Occipital lobe (tissue), 2 donors: ENCODE results near the gene QRFP. TPM values are rescaled to one million over a fixed set of nuclear protein-coding genes. Genes with fewer than 3 reads are reported as not detected.

Experiments used
- DNase-seq: peaks from one replicate; lab custom pipeline; 2025; lab: John Stamatoyannopoulos, UW
- total RNA-seq: library from RNA; depleted of rRNA; stranded (reverse); fragments of >200 nt; gene quantifications from one replicate; pipeline ENCODE4 v1.2.3, GENCODE V29; 2014

Gene QRFP
- total RNA-seq, 1 donor from 2014 or later = not detected

- no peak for DNase-seq
Measured at GRCh38 chr9:130933114-130934046, 36.8 kb upstream of the QRFP start.

GRCh38 chr9:130932255-130933079, 35.9 kb upstream of the QRFP start:
- DNase-seq = no peak

DNA sequence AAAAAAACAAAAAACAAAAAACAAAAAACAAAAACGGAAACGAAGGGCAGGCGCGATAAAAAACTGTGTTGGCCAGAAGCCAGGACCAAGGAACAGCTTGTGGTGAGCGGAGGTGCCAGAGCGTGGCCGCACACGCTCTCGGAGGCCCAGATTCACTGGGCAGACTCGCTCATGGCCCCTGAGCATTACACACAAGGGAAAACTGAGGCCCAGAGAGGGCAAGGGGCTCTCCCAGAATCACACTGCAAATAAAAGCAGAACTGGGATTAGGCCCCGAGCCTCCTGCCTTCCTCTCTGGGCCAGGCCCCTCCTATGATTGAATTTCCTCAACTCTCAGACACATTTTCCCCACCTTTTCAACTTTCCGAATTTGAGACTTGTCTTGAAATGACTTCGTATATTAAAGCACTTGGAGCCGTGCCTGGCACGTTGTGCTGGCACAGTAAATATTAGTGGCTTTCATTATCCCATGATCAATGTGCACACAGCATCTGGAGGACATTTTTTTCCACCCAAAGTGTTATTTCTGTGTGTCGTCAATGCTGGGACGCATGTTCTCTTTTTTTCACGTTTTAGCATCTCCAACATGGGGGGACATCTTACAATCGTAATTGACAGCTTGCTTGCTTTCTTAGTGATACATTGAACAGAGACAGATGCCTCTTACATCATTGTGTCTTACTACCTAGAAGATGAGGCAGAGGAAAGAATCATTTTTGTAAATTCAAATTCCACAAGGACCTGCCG, 35.1 kb upstream of the QRFP start:
- no peak for DNase-seq

DNA sequence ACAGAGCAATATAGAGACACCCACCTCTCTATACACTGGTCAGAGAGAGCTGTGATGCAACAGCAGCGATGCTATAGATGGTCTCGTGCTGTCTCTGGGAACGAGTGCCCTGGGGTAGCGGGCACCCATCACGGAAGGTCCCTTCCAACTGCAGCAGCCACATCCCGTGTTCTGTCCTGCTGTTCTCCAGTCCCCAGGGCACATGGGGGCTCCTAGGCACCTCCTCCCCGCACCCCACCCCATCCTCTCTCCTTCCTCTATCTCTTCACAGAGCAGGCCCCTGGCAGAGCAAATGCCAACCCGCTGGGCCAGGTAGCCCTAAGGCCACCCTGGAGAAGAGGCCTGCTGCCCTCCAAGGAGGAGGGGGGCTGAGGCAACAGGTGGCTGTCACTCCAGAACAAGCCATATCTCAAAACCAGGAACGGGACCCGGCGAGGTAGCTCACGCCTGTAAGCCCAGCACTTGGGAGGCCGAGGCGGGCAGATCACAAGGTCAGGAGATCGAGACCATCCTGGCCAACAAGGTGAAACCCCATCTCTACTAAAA, 34.3 kb upstream of the QRFP start:
- DNase-seq = no peak

- DNase-seq = no peak
Measured at GRCh38 chr9:130930132-130930803, 33.7 kb upstream of the QRFP start.

- DNase-seq = no peak
Measured at GRCh38 chr9:130929571-130930038, 33.0 kb upstream of the QRFP start.

DNA sequence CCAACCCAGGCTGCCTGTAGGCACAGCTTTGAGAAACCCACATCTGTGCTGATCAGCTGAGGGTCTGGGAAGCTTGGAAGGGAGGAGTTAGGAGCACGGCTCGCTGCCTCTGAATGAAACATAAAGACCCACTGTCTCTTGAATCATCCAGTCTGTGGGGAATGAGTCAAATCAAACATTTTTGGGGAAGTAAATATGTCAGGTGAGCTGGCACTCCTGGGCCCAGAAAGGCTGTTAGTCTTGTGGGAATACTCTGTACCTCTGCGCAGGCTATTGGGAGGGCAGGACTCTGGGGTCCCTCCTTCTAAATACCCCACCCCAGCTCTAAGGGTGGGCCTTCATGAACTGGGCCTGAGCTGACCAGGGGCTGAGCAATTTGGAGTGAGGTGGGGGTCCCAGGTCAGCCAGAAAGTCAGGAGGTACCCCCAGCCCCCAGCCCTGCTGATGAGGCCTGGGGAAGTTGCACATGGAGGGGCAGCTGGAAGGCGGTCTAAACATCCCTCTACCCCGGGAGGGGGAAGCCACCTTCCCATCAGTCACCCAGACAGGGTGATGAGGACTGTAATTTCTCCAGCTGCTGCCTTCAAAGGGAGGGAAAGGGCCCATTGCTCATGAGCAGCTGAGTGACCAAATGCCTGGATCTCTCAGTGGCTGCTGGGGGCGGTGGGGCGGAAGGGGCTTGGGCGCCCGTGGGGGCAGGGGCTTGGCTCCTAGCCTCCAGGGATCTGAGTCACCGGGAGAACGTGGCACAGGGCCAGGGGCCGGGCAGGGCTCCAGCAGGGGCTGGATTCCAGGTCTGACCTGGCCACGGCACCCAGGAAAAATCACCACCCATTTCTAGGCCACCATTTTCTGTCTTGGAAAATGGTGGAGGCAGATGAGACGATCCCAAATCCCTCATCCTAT, 31.6 kb upstream of the QRFP start:
- no peak for DNase-seq

DNA sequence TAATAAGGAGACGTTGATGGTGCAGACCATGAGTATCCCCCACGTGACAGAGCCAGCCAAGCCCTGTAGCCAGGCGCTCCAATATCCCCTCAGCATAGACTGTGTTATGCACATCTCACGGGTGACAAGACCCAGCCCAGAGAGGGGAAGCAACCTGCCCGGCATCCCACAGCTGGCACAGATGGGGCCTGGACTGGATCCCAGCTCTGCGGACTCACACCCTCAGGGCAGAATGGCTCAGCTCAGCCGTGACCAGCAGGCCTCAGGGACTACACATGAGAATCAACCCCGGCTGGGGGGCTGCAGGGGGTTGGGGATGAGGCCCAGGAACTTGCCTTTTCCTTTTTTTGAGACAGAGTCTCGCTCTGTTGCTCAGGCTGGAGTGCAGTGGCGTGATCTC, 30.7 kb upstream of the QRFP start:
- DNase-seq = no peak

- DNase-seq = no peak
Measured at GRCh38 chr9:130925050-130925678, 28.6 kb upstream of the QRFP start.

- DNase-seq = no peak
Measured at GRCh38 chr9:130924448-130924788, 27.8 kb upstream of the QRFP start.

DNA sequence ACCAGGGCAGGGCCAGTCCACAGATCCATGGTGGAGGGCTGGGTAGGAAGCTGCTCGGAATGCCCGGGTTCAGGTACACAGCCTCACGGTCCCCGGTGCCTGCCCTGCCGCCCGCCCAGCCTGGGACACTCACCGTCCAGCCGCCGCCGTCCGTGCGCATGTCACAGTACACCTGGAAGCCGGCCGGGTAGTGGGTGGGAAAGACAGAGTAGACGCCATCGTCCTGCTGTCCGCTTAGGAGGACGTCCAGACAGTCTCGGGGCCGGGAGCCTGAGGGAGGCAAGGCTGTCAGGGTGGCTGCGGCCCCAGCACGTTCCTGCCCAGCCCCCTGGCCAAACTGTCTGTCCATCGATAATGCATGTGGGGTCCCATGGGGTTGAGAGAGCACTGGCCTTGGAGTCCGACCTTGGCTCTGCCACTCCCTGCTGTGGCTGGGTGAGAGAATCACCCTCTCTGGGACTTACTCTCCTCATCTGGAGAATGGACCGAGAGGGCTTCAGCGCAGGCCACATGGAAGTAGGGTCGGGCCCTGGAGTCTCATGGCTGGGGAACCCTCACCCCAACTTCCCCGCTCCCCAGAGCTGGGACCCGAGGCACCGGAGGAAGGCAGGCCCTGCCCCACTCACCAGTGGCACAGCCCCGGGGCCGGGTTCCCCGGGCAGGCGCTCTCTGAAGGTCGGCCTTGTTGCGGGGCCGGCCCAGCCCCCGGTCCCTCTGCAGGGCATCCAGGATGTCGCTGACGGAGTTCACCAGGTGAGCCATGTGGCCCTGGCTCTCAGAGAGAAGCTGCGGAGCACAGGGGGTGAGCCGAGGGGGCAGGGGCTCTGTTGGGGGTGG, 27.2 kb upstream of the QRFP start:
- DNase-seq = no peak

- no peak for DNase-seq
Measured at GRCh38 chr9:130922893-130923610, 26.4 kb upstream of the QRFP start.

GRCh38 chr9:130921989-130922892, 25.6 kb upstream of the QRFP start:
- DNase-seq = no peak

DNA sequence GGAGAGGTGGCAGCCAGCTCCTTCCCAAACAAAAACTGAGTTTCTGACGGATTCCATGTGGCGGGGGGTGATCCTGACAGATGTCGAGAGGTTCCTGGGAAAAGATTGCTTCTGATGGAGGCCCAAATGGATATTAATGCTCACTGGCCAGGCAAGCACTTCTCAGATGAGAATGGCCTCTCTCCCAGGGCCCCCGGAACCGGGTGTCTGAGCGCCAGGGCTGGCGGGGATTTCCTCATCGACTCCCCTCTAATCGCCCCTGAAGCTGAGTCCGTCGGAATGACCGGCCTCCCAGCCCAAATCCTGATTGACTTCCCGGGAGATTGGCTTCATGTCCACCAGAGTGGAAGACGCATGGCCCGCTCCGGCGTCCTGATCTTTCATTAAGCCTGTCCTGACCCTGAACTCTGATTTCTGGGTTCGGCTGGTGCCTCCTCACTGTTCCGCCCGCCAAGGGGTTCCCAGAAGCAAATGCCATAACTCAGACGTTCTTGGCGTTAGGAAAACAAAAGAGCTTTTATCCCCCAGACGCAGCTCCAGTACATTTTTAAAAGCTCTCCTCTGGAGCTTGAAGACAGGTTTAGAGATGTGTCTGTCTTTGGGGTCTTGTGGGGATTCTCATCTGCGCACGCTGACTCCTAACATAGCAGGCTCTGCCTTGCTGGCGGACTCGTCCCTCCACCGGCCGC, 24.8 kb upstream of the QRFP start:
- no peak for DNase-seq

GRCh38 chr9:130920762-130921299, 24.2 kb upstream of the QRFP start:
- no peak for DNase-seq

- no peak for DNase-seq
Measured at GRCh38 chr9:130920233-130920632, 23.6 kb upstream of the QRFP start.
